ENCODE measurements around the gene PLEKHM1.

Gene PLEKHM1

DNA sequence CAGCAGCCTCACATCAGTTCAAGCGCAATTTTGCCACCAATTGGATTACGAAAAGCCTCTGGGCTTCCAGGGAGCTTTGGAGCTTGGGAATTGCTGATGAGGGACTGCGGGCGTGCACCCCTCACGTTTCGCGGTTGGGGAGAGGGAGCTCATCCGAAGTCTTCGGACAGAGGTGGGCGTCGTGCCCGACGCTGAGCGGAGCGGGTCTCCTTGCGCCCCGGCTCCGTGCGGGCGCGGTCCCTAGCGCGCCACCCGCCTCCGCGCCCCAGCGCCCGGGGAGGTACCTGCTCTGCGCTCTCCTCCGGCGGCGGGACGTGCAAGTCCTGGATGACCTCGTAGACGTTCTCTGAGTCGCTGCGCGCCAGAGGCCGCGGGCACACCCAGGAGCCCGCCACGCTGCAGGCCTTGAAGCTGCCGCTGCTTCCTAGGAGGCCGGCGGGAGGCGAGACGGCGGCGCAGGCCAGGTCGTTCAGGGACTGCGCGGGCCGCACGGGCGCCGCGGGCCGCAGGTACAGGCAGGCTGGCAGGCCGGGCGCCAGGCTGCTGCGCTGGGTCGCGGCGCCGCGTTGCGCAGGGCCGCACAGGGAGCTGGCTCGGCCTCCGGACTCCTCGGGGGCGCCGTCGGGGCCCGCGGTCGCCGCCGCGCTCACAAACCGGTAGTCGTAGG, 61.0 kb downstream of the PLEKHM1 start:
- TF ChIP-seq, protein P1, sequence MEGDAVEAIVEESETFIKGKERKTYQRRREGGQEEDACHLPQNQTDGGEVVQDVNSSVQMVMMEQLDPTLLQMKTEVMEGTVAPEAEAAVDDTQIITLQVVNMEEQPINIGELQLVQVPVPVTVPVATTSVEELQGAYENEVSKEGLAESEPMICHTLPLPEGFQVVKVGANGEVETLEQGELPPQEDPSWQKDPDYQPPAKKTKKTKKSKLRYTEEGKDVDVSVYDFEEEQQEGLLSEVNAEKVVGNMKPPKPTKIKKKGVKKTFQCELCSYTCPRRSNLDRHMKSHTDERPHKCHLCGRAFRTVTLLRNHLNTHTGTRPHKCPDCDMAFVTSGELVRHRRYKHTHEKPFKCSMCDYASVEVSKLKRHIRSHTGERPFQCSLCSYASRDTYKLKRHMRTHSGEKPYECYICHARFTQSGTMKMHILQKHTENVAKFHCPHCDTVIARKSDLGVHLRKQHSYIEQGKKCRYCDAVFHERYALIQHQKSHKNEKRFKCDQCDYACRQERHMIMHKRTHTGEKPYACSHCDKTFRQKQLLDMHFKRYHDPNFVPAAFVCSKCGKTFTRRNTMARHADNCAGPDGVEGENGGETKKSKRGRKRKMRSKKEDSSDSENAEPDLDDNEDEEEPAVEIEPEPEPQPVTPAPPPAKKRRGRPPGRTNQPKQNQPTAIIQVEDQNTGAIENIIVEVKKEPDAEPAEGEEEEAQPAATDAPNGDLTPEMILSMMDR (IDR thresholded peaks at IDR 0.05): no peak
- no peaks in the 10 kb centered on the region for H3K9me3 ChIP-seq
- peak overlapping the region; percentile 96 for H3K27ac ChIP-seq
- peaks cover 37% of the 10 kb centered on the region for H3K36me3 ChIP-seq
- peak overlapping the region; percentile 63 to 67 for H3K4me3 ChIP-seq (ENCODE audit: low read depth in 1 of 2, low read length in 1 of 2)
- no peaks in the 10 kb centered on the region for H3K27me3 ChIP-seq
- H3K4me1 ChIP-seq (ENCODE audit: control insufficient read depth in 1 of 2, insufficient read depth in 1 of 2, low read depth in 1 of 2, low read length in 1 of 2): peaks cover 68 to 77% of the 10 kb centered on the region in 2 experiments

DNA sequence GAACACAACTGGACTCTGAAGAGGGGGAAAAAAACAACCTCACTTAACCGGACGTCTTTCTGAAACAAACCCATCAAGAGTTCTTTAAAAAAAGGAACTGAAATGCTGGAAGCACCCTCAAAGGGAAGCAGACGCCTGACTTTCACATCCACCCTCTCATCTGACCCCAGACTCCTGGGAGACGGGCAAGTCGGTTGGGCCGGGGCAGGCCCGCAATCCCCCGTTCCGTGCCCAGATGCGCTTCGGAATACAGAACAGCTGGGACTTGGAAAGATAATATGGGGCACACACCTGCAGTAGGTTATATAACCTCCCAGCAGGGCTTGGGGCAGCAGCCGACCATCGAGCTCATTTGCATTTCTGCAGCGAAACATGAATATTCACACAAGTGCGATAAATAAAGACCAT, 61.6 kb downstream of the PLEKHM1 start:
- peaks cover 33% of the 10 kb centered on the region for H3K36me3 ChIP-seq
- H3K27me3 ChIP-seq: no peaks in the 10 kb centered on the region
- H3K27ac ChIP-seq: peak overlapping the region; percentile 96
- H3K4me3 ChIP-seq (ENCODE audit: low read depth in 1 of 2, low read length in 1 of 2): peak overlapping the region; percentile 63 to 67
- peaks cover 68 to 79% of the 10 kb centered on the region in 2 experiments for H3K4me1 ChIP-seq (ENCODE audit: control insufficient read depth in 1 of 2, insufficient read depth in 1 of 2, low read depth in 1 of 2, low read length in 1 of 2)
- H3K9me3 ChIP-seq: no peaks in the 10 kb centered on the region
- TF ChIP-seq, protein P1 (IDR thresholded peaks at IDR 0.05): no peak

DNA sequence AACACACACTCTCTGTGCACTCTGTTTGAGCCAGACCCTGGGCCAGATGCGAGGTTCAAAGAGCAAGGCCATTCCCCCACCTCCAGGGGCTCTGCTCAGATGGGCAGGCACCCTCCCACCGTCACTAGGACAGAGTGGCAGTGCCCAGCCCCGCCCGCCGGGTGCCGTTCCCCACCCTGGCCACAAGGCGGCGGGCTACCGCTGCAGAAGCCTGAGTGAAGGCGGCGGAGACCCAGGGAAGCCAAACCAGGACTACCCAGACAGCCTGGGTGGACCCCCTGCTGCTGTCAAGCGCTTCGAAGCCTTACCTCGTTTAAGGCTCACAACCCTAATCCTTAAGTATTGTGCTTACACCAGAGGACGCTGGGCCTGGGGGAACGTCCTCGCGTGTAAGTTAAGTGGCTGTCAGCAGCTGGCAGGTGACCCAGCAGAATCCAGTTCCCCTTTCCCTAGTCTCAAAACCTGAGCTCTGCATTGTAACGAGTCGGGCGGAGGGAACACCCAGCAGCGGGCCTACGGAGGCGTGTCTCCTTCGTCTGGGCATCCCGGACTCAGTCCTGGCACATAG, 62.4 kb downstream of the PLEKHM1 start:
- TF ChIP-seq, protein P1 (IDR thresholded peaks at IDR 0.05): peak; percentile 99
- peak overlapping the region; percentile 63 to 67 for H3K4me3 ChIP-seq (ENCODE audit: low read depth in 1 of 2, low read length in 1 of 2)
- peaks cover 33% of the 10 kb centered on the region for H3K36me3 ChIP-seq
- peak overlapping the region; percentile 96 for H3K27ac ChIP-seq
- peaks cover 62 to 76% of the 10 kb centered on the region in 2 experiments for H3K4me1 ChIP-seq (ENCODE audit: control insufficient read depth in 1 of 2, insufficient read depth in 1 of 2, low read depth in 1 of 2, low read length in 1 of 2)
- H3K27me3 ChIP-seq: no peaks in the 10 kb centered on the region
- H3K9me3 ChIP-seq: no peaks in the 10 kb centered on the region

DNA sequence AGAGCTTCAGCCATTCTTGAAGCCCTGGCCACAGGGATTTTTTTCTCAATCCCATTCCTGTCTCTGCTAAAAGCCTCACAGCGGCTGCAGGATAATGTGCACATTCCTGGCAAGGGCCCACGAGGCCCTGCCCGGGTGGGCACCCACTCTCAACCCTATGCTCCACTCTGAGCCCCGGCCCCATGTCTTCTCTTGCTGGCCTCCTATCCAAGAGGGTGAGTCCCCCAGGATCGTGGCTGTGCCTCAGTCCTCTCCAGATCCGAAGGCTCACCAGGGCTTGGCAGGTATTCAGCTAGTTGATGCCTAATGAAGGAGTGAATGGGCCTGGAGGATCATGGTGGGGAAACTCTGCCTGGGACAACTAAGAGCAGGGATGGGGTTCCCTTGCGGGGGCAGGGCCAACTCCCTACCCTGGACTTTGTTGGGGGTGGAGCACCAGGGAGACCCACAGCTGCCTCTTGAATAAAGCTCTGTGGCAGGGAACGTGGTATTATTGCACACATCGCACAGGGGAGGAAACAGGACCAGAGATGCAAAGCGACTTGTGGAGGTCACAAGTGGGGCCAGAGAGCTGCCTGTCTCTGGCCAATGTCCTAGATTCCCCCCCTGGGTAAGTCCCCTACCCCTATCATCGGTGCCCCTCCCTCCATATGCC, 63.2 kb downstream of the PLEKHM1 start:
- H3K4me1 ChIP-seq (ENCODE audit: control insufficient read depth in 1 of 2, insufficient read depth in 1 of 2, low read depth in 1 of 2, low read length in 1 of 2): peaks cover 57 to 68% of the 10 kb centered on the region in 2 experiments
- no peaks in the 10 kb centered on the region for H3K27me3 ChIP-seq
- H3K27ac ChIP-seq: peak overlapping the region; percentile 96
- H3K9me3 ChIP-seq: no peaks in the 10 kb centered on the region
- TF ChIP-seq, protein P1 (IDR thresholded peaks at IDR 0.05): no peak
- H3K36me3 ChIP-seq: peaks cover 33% of the 10 kb centered on the region
- peak overlapping the region; percentile 63 to 67 for H3K4me3 ChIP-seq (ENCODE audit: low read depth in 1 of 2, low read length in 1 of 2)

DNA sequence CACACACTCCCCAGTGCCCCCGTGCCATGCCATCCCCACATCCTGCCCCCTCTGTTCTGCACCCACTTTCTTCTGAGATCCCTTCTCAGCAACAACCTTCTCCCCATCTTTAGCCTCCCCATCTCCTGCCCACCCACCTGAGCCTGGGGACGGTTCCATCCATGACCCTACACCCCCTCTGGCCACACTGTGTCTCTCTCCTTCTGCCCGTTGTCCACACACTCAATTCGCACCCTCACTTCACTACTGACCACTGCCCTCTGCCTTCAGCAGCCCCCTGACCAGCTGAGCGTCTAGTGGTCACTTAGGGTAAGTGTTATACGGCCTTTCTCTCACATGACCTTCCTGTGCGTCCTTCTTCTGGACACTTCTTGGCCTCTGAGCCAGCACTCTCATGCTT, 64.0 kb downstream of the PLEKHM1 start:
- no peaks in the 10 kb centered on the region for H3K27me3 ChIP-seq
- TF ChIP-seq, protein P1 (IDR thresholded peaks at IDR 0.05): no peak
- H3K4me3 ChIP-seq (ENCODE audit: low read depth in 1 of 2, low read length in 1 of 2): no peak overlapping the region
- peaks cover 57 to 67% of the 10 kb centered on the region in 2 experiments for H3K4me1 ChIP-seq (ENCODE audit: control insufficient read depth in 1 of 2, insufficient read depth in 1 of 2, low read depth in 1 of 2, low read length in 1 of 2)
- H3K36me3 ChIP-seq: peaks cover 37% of the 10 kb centered on the region
- H3K9me3 ChIP-seq: no peaks in the 10 kb centered on the region
- H3K27ac ChIP-seq: peak overlapping the region; percentile 96
